H9 (cell line): Measurements from ENCODE around the gene SIPA1L3. TPM values are rescaled to one million over a fixed set of nuclear protein-coding genes. Genes with fewer than 3 reads are reported as not detected.

ENCODE experiments used
- DNase-seq: peaks from one replicate; pipeline ENCODE4 v3.0.0-alpha.2; 2017
- H2AFZ ChIP-seq: one replicate; pipeline ENCODE4 v1.6.1; 2013; ENCODE audit warnings: mild to moderate bottlenecking, low read length, control low read depth, moderate library complexity
- H2AK5ac ChIP-seq: 2 replicates; pipeline ENCODE4 v1.6.1; 2013; ENCODE audit warnings: low read length, control low read depth, mixed read lengths; ENCODE audit not compliant: insufficient read length
- H2BK120ac ChIP-seq: one replicate; pipeline ENCODE4 v1.6.1; 2013; ENCODE audit warnings: low read depth, mild to moderate bottlenecking, low read length, control low read depth, inconsistent platforms; ENCODE audit not compliant: poor library complexity, severe bottlenecking
- H2BK12ac ChIP-seq: 2 replicates; pipeline ENCODE4 v1.6.1; 2013; ENCODE audit warnings: low read length, control low read depth, mixed read lengths, low read depth; ENCODE audit not compliant: insufficient read length
- H2BK15ac ChIP-seq: 2 replicates; pipeline ENCODE4 v1.6.1; 2013; ENCODE audit warnings: low read depth, low read length, control low read depth
- H2BK20ac ChIP-seq: one replicate; pipeline ENCODE4 v1.6.1; 2013; ENCODE audit warnings: low read depth, mild to moderate bottlenecking, low read length, control low read depth, inconsistent platforms; ENCODE audit not compliant: poor library complexity, severe bottlenecking
- H2BK5ac ChIP-seq: 2 replicates; pipeline ENCODE4 v1.6.1; 2013; ENCODE audit warnings: low read length, control low read depth, mixed read lengths; ENCODE audit not compliant: insufficient read length
- H3K14ac ChIP-seq: 2 replicates; pipeline ENCODE4 v1.6.1; 2013; ENCODE audit warnings: low read length, control low read depth; ENCODE audit not compliant: insufficient read depth
- H3K18ac ChIP-seq: 2 replicates; pipeline ENCODE4 v1.6.1; 2013; ENCODE audit warnings: low read depth, mild to moderate bottlenecking, mixed read lengths, low read length, control low read depth; ENCODE audit not compliant: insufficient read length
- H3K23ac ChIP-seq: 2 replicates; pipeline ENCODE4 v1.6.1; 2013; ENCODE audit warnings: low read length, control low read depth, mixed read lengths, low read depth; ENCODE audit not compliant: insufficient read length
- H3K23me2 ChIP-seq: 2 replicates; pipeline ENCODE4 v1.6.1; 2013; ENCODE audit warnings: low read depth, mild to moderate bottlenecking, mixed read lengths, low read length, control low read depth; ENCODE audit not compliant: insufficient read length, poor library complexity, severe bottlenecking
- H3K27ac ChIP-seq: 2 replicates; pipeline ENCODE4 v1.5.1; 2013; ENCODE audit warnings: low read length, control low read depth, mixed read lengths, low read depth; ENCODE audit not compliant: insufficient read length
- H3K27me3 ChIP-seq: 2 replicates; pipeline ENCODE4 v1.6.1; 2013; ENCODE audit warnings: low read length, control low read depth, inconsistent platforms; ENCODE audit not compliant: insufficient read depth
- H3K4ac ChIP-seq: 2 replicates; pipeline ENCODE4 v1.6.1; 2013; ENCODE audit warnings: low read depth, mild to moderate bottlenecking, control low read depth, inconsistent platforms, low read length, moderate library complexity
- H3K4me1 ChIP-seq: 2 replicates; pipeline ENCODE4 v1.6.1; 2013; ENCODE audit warnings: low read length, control low read depth, inconsistent platforms; ENCODE audit not compliant: insufficient read depth
- H3K4me2 ChIP-seq: 2 replicates; pipeline ENCODE4 v1.6.1; 2013; ENCODE audit warnings: low read length, control low read depth, mixed read lengths; ENCODE audit not compliant: insufficient read length, insufficient read depth
- H3K56ac ChIP-seq: 2 replicates; pipeline ENCODE4 v1.6.1; 2013; ENCODE audit warnings: low read depth, mild to moderate bottlenecking, mixed read lengths, low read length, control low read depth; ENCODE audit not compliant: insufficient read length
- H3K79me1 ChIP-seq: 2 replicates; pipeline ENCODE4 v1.6.1; 2013; ENCODE audit warnings: low read depth, mild to moderate bottlenecking, moderate library complexity, low read length, control low read depth, inconsistent platforms; ENCODE audit not compliant: insufficient read depth, poor library complexity, severe bottlenecking
- H3K79me2 ChIP-seq: 2 replicates; pipeline ENCODE4 v1.6.1; 2013; ENCODE audit warnings: low read length, control low read depth, inconsistent platforms; ENCODE audit not compliant: insufficient read depth
- H3K9ac ChIP-seq: 2 replicates; pipeline ENCODE4 v1.6.1; 2013; ENCODE audit warnings: low read length, control low read depth, mixed read lengths; ENCODE audit not compliant: insufficient read length; ENCODE audit errors: extremely low read depth
- H3K9me3 ChIP-seq: one replicate; pipeline ENCODE4 v1.6.1; 2013; ENCODE audit warnings: low read depth, low read length, inconsistent platforms; ENCODE audit not compliant: control insufficient read depth
- H3T11ph ChIP-seq: one replicate; pipeline ENCODE4 v1.6.1; 2013; ENCODE audit warnings: mild to moderate bottlenecking, low read length, control low read depth, inconsistent platforms
- H4K20me1 ChIP-seq: one replicate; pipeline ENCODE4 v1.6.1; 2013; ENCODE audit not compliant: control insufficient read depth, insufficient read length, insufficient read depth
- H4K5ac ChIP-seq: 2 replicates; pipeline ENCODE4 v1.6.1; 2013; ENCODE audit warnings: low read depth, mild to moderate bottlenecking, mixed read lengths, low read length, control low read depth; ENCODE audit not compliant: insufficient read length
- H4K8ac ChIP-seq: replicated peaks from 2 replicates; pipeline ENCODE4 v1.6.1; 2013; ENCODE audit warnings: low read length, control low read depth, mixed read lengths, low read depth; ENCODE audit not compliant: insufficient read length
- H4K91ac ChIP-seq: 2 replicates; pipeline ENCODE4 v1.6.1; 2013; ENCODE audit warnings: low read depth, mild to moderate bottlenecking, moderate library complexity, mixed read lengths, low read length, control low read depth; ENCODE audit not compliant: insufficient read length
- H3K27ac Mint-ChIP-seq, 3 experiments: 2 replicates in 2 of 3; 3 replicates in 1 of 3; pipeline ENCODE4 v1.8.0; 2020 to 2021; ENCODE audit warnings: mixed read lengths in 3 of 3, mild to moderate bottlenecking in 1 of 3, moderate library complexity in 1 of 3
- H3K27me3 Mint-ChIP-seq: 2 replicates; pipeline ENCODE4 v1.8.0; 2021; ENCODE audit warnings: low read depth, mild to moderate bottlenecking, moderate library complexity, mixed read lengths
- H3K36me3 Mint-ChIP-seq, 3 experiments: 2 replicates in 2 of 3; 3 replicates in 1 of 3; pipeline ENCODE4 v1.8.0; 2020 to 2021; ENCODE audit warnings: low read depth in 3 of 3, mixed read lengths in 3 of 3; ENCODE audit not compliant: insufficient read depth in 1 of 3
- H3K4me1 Mint-ChIP-seq, 2 experiments: 2 replicates each; pipeline ENCODE4 v1.8.0; 2020; ENCODE audit warnings: mixed read lengths in 2 of 2
- H3K4me3 Mint-ChIP-seq, 2 experiments: 2 replicates in 1 of 2; 3 replicates in 1 of 2; pipeline ENCODE4 v1.8.0; 2020 to 2021; ENCODE audit warnings: mild to moderate bottlenecking in 2 of 2, mixed read lengths in 2 of 2, moderate library complexity in 1 of 2
- H3K9me3 Mint-ChIP-seq, 2 experiments: 2 replicates in 1 of 2; 3 replicates in 1 of 2; pipeline ENCODE4 v1.8.0; 2020; ENCODE audit warnings: mild to moderate bottlenecking in 2 of 2, mixed read lengths in 2 of 2, moderate library complexity in 1 of 2
- WGBS: extraction: QIAGEN DNeasy Blood & Tissue Kit; methylation state at CpG from one replicate; pipeline ENCODE4 v1.1.7; 2013; ENCODE audit warnings: missing lambda C conversion rate, low lambda C conversion rate, mixed read lengths; ENCODE audit not compliant: insufficient read length; ENCODE audit errors: extremely low coverage; 5-methylcytosine and 5-hydroxymethylcytosine counted together
- total RNA-seq: library from RNA; stranded (reverse); gene quantifications from 2 replicates; pipeline ENCODE4 v1.2.1, GENCODE V29; 2021
- TF ChIP-seq, protein P1 (sequence below): fragments of 200-600 bp; sonication (generic); conservative IDR thresholded peaks from 3 replicates; pipeline ENCODE4 v1.8.0; 2021; ENCODE audit warnings: antibody characterized with exemption, mild to moderate bottlenecking

Gene SIPA1L3
- total RNA-seq, 1 experiment from 2014 or later = 40.1 TPM

DNA sequence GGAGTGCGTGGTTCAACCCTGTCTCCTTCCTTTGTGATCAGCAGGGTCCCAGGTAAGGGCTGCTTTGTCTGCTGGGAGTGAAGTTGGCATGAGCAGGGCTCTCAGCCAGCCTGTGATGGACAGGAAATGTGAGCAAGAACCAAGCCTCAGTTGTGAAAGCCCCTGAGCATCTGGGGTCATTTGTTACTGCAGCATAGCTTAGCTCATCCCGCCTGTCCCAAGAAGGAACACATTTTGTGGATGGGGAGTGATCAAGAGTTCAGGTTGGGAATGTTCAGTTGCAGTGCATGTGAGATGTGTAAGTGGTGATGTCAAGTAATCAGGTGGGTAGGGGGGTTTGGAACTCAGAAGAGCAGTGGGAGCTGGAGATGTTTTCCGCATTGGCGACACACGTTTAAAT is 164.6 kb downstream of the SIPA1L3 start:
- no peaks in the 10 kb centered on the region for H3K79me1 ChIP-seq
- no peak overlapping the region for H2BK120ac ChIP-seq
- no peak overlapping the region for H3K56ac ChIP-seq
- H3K4me1 ChIP-seq = no peaks in the 10 kb centered on the region
- H3K79me2 ChIP-seq = no peaks in the 10 kb centered on the region
- H3K4ac ChIP-seq = no peak overlapping the region
- H2BK15ac ChIP-seq = no peak overlapping the region
- no peak overlapping the region for H3K4me2 ChIP-seq
- H3K14ac ChIP-seq = no peak overlapping the region
- H3K36me3 Mint-ChIP-seq = peaks cover 0 to 11% (median 5%) of the 10 kb centered on the region in 3 experiments; a peak in 5 of 7 replicates
- WGBS = no CpG with 5 or more reads among the region's 5 CpGs
- H3K18ac ChIP-seq = no peak overlapping the region
- H2AFZ ChIP-seq = no peak overlapping the region
- H4K8ac ChIP-seq = no peak overlapping the region
- no peak overlapping the region for H4K91ac ChIP-seq
- H3K27ac Mint-ChIP-seq = no peak overlapping the region; a peak in 1 of 7 replicates
- no peak overlapping the region for H2BK12ac ChIP-seq
- no peak overlapping the region for H3K23ac ChIP-seq
- H4K20me1 ChIP-seq = no peaks in the 10 kb centered on the region
- H3K27ac ChIP-seq = no peak overlapping the region
- H3K27me3 Mint-ChIP-seq = no peaks in the 10 kb centered on the region
- H3K27me3 ChIP-seq = no peaks in the 10 kb centered on the region
- H2BK20ac ChIP-seq = no peak overlapping the region
- TF ChIP-seq, protein P1, sequence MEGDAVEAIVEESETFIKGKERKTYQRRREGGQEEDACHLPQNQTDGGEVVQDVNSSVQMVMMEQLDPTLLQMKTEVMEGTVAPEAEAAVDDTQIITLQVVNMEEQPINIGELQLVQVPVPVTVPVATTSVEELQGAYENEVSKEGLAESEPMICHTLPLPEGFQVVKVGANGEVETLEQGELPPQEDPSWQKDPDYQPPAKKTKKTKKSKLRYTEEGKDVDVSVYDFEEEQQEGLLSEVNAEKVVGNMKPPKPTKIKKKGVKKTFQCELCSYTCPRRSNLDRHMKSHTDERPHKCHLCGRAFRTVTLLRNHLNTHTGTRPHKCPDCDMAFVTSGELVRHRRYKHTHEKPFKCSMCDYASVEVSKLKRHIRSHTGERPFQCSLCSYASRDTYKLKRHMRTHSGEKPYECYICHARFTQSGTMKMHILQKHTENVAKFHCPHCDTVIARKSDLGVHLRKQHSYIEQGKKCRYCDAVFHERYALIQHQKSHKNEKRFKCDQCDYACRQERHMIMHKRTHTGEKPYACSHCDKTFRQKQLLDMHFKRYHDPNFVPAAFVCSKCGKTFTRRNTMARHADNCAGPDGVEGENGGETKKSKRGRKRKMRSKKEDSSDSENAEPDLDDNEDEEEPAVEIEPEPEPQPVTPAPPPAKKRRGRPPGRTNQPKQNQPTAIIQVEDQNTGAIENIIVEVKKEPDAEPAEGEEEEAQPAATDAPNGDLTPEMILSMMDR = no peak
- no peak for DNase-seq
- H3K4me1 Mint-ChIP-seq = peaks cover 10 to 14% of the 10 kb centered on the region in 2 experiments
- H3K23me2 ChIP-seq = no peaks in the 10 kb centered on the region
- no peak overlapping the region for H3K9ac ChIP-seq
- no peaks in the 10 kb centered on the region for H3K9me3 ChIP-seq
- no peak overlapping the region for H4K5ac ChIP-seq
- no peak overlapping the region for H3K4me3 Mint-ChIP-seq
- no peaks in the 10 kb centered on the region for H3K9me3 Mint-ChIP-seq
- no peak overlapping the region for H3T11ph ChIP-seq
- H2BK5ac ChIP-seq = no peak overlapping the region
- H2AK5ac ChIP-seq = no peak overlapping the region
